Mammary epithelial cell (primary cell): Measurements from ENCODE around the gene TSPAN13.

ENCODE experiments used
- CTCF ChIP-seq, 2 donors: IDR thresholded peaks in 1 of 2; conservative IDR thresholded peaks in 1 of 2; 2 replicates each; pipeline ENCODE4 v1.5.1; 2011 to 2012; ENCODE audit warnings: inconsistent platforms in 2 of 2, low read length in 2 of 2, mild to moderate bottlenecking in 2 of 2, control low read depth in 1 of 2, low read depth in 1 of 2; ENCODE audit not compliant: insufficient read depth in 1 of 2; ENCODE audit errors: extremely low read depth in 1 of 2
- EZH2 ChIP-seq: IDR thresholded peaks from 2 replicates; pipeline ENCODE4 v1.6.1; 2012; ENCODE audit warnings: low read length, inconsistent platforms, borderline replicate concordance

- no peak for TF ChIP-seq CTCF (conservative IDR thresholded peaks at IDR 0.05 in 1 of 2, IDR thresholded peaks at IDR 0.05 in 1 of 2; ENCODE audit: extremely low read depth in 1 of 2, insufficient read depth in 1 of 2, low read depth in 1 of 2, low read length in 2 of 2)
- no peak for TF ChIP-seq EZH2
Observed at GRCh38 chr7:16758036-16758435, 4.5 kb downstream of the TSPAN13 start.
